Measurements from ENCODE around the gene FKTN.

- TF ChIP-seq CTCF (IDR thresholded peaks at IDR 0.05; ENCODE audit: low read length) = no peak
- TF ChIP-seq EZH2phosphoT487 (IDR thresholded peaks at IDR 0.05; ENCODE audit: low read length) = no peak
These were observed 114.8 kb downstream of the FKTN start for GRCh38 chr9:105672711-105673234.

All from MM.1S (cell line).